A673 (cell line): ENCODE results near the gene RUFY2. TPM values are rescaled to one million over a fixed set of nuclear protein-coding genes. Genes with fewer than 3 reads are reported as not detected.
A peak's percentile ranks its signal among the peaks of the same experiment; 100 is the strongest.

Source experiments
- BruUV-seq: library from RNA; stranded (reverse); fragments of 400-500 nt; replicated peaks from 2 replicates; lab custom pipeline; 2021; lab: Mats Ljungman, UMichigan
- CTCF ChIA-PET: fragments of 300-600 bp; sonication (Branson Sonifier 250); formaldehyde crosslinking; loops from one replicate; lab custom pipeline; 2022; ENCODE audit warnings: antibody characterized with exemption; lab: Charles Lee
- POLR2A ChIA-PET: fragments of 300-600 bp; sonication (Branson Sonifier 250); formaldehyde crosslinking; loops from one replicate; lab custom pipeline; 2022; ENCODE audit warnings: antibody characterized with exemption; ENCODE audit not compliant: low non-redundant PET; lab: Charles Lee
- DNase-seq: peaks from one replicate; pipeline ENCODE4 v3.0.0-alpha.2; 2015; ENCODE audit warnings: low spot score
- H3K27ac ChIP-seq: fragments of 200-600 bp; sonication (generic); 2 replicates; pipeline ENCODE4 v1.5.1; 2016; ENCODE audit warnings: mixed run types, low read depth, mild to moderate bottlenecking, mixed read lengths, antibody characterized with exemption, low read length; ENCODE audit not compliant: poor library complexity, severe bottlenecking
- H3K27me3 ChIP-seq: fragments of 200-600 bp; sonication (generic); replicated peaks from 2 replicates; pipeline ENCODE4 v1.6.1; 2017; ENCODE audit warnings: mixed run types, low read depth, mild to moderate bottlenecking, mixed read lengths, antibody characterized with exemption, low read length; ENCODE audit not compliant: insufficient read depth, poor library complexity
- H3K36me3 ChIP-seq: fragments of 200-600 bp; sonication (generic); 2 replicates; pipeline ENCODE4 v1.6.1; 2016; ENCODE audit warnings: mixed run types, mild to moderate bottlenecking, mixed read lengths, antibody characterized with exemption, low read length; ENCODE audit not compliant: insufficient read depth, poor library complexity, severe bottlenecking
- H3K4me1 ChIP-seq: fragments of 200-600 bp; sonication (generic); 2 replicates; pipeline ENCODE4 v1.6.1; 2017; ENCODE audit warnings: mixed run types, mild to moderate bottlenecking, mixed read lengths, antibody characterized with exemption, low read length; ENCODE audit not compliant: insufficient read depth, poor library complexity, severe bottlenecking
- H3K4me3 ChIP-seq: fragments of 200-600 bp; sonication (generic); 2 replicates; pipeline ENCODE4 v1.5.1; 2016; ENCODE audit warnings: low read depth, mixed run types, mild to moderate bottlenecking, mixed read lengths, low read length; ENCODE audit not compliant: poor library complexity, severe bottlenecking
- H3K9me3 ChIP-seq: fragments of 200-600 bp; sonication (generic); 2 replicates; pipeline ENCODE4 v1.6.1; 2016; ENCODE audit warnings: mixed run types, low read depth, mild to moderate bottlenecking, mixed read lengths, antibody characterized with exemption, low read length; ENCODE audit not compliant: poor library complexity, severe bottlenecking
- EZH2 ChIP-seq: fragments of 200-600 bp; sonication (generic); IDR thresholded peaks from 2 replicates; pipeline ENCODE4 v1.6.1; 2017; ENCODE audit warnings: borderline replicate concordance, low read depth, mild to moderate bottlenecking, mixed read lengths, antibody characterized with exemption, low read length; ENCODE audit not compliant: poor library complexity, severe bottlenecking
- intact Hi-C: fragments of 100-400 bp; cut with micrococcal nuclease; formaldehyde crosslinking; loops from one replicate; pipeline ENCODE4 v1.10.0; 2022; ENCODE audit not compliant: unreplicated experiment
- total RNA-seq: library from RNA; stranded (reverse); gene quantifications from 2 replicates; pipeline ENCODE4 v1.2.3, GENCODE V29; 2021
- TF ChIP-seq, protein P1 (sequence below): fragments of 300-800, 200-600 bp; sonication (generic); conservative IDR thresholded peaks from 2 replicates; pipeline ENCODE4 v1.5.1; 2017; ENCODE audit warnings: low read depth, mild to moderate bottlenecking, antibody characterized with exemption, low read length, moderate library complexity, mixed read lengths

RUFY2 gene
- total RNA-seq, 1 experiment from 2014 or later: 25.8 TPM

DNA sequence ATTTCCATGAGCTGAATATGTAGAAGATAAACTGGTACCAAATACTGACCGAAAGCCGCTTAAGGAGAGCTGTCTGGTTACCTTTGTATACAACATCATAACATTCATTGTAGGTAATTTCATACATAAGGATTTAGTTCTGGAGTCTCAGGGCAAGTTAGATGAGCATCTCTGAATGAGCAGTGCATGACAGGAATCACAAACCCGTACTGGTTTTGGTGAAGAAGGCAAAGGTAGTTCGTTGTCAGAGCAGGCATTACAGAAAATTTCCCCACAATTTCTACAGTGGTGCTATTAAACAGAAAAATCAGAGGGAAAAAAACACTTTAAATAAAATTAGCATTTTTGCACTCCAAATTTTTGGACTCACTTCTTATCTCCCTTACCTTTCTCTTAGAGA is 61.5 kb downstream of the RUFY2 start:
- Histone ChIP-seq H3K4me1 (no peaks in the 10 kb centered on the region), H3K9me3 (no peaks in the 10 kb centered on the region), H3K4me3 (no peak overlapping the region), H3K27me3 (no peaks in the 10 kb centered on the region), H3K27ac (peak overlapping the region; percentile 46), H3K36me3 (peaks cover 61% of the 10 kb centered on the region)
- POLR2A ChIA-PET: interaction anchor here (0.7 kb wide), 1 partner anchor 12 kb away, joined by 3 read pairs; no protein-coding TSS in a partner anchor
- CTCF ChIA-PET: no interaction called here
- no TSS peak for BruUV-seq
- intact Hi-C loops: loop anchor here (5.0 kb wide), 1 partner anchor 133 kb away; no protein-coding TSS in a partner anchor
- DNase-seq: no peak
- TF ChIP-seq, protein P1, sequence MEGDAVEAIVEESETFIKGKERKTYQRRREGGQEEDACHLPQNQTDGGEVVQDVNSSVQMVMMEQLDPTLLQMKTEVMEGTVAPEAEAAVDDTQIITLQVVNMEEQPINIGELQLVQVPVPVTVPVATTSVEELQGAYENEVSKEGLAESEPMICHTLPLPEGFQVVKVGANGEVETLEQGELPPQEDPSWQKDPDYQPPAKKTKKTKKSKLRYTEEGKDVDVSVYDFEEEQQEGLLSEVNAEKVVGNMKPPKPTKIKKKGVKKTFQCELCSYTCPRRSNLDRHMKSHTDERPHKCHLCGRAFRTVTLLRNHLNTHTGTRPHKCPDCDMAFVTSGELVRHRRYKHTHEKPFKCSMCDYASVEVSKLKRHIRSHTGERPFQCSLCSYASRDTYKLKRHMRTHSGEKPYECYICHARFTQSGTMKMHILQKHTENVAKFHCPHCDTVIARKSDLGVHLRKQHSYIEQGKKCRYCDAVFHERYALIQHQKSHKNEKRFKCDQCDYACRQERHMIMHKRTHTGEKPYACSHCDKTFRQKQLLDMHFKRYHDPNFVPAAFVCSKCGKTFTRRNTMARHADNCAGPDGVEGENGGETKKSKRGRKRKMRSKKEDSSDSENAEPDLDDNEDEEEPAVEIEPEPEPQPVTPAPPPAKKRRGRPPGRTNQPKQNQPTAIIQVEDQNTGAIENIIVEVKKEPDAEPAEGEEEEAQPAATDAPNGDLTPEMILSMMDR: no peak

DNA sequence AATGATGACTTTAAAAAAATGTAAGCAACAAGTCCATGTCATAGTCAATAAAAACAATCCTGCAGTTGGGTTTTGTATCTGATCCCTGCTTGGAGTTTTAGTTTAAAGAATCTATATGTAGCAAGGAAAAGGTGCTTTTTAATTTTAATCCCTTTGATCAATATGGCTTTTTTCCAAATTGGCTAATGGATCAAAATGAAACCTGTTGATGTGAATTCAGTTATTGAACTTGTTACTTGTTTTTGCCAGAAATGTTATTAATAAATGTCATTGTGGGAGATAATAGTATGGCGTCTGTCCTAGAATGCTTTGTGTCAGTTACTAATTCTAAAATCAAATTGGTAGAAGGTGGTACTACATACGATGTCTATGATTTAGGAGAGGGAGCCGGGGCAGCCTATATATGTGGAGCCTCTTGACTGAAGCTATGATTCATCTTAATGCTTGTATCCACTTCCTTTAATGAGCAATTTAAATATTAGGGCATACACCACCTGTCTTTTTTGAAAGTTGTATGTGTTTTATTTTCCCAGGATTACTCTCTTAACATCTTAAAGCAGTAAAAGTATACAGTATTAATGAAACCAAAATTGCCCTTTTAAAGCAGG is 64.1 kb downstream of the RUFY2 start:
- Histone ChIP-seq H3K9me3 (no peaks in the 10 kb centered on the region), H3K4me1 (no peaks in the 10 kb centered on the region), H3K36me3 (peaks cover 87% of the 10 kb centered on the region), H3K4me3 (no peak overlapping the region), H3K27me3 (no peaks in the 10 kb centered on the region), H3K27ac (no peak overlapping the region)
- TF ChIP-seq, protein P1: no peak
- no peak for TF ChIP-seq EZH2
- no TSS peak for BruUV-seq
- DNase-seq: no peak
- intact Hi-C loops: no loop called here
- POLR2A ChIA-PET: no interaction called here
- CTCF ChIA-PET: no interaction called here

DNA sequence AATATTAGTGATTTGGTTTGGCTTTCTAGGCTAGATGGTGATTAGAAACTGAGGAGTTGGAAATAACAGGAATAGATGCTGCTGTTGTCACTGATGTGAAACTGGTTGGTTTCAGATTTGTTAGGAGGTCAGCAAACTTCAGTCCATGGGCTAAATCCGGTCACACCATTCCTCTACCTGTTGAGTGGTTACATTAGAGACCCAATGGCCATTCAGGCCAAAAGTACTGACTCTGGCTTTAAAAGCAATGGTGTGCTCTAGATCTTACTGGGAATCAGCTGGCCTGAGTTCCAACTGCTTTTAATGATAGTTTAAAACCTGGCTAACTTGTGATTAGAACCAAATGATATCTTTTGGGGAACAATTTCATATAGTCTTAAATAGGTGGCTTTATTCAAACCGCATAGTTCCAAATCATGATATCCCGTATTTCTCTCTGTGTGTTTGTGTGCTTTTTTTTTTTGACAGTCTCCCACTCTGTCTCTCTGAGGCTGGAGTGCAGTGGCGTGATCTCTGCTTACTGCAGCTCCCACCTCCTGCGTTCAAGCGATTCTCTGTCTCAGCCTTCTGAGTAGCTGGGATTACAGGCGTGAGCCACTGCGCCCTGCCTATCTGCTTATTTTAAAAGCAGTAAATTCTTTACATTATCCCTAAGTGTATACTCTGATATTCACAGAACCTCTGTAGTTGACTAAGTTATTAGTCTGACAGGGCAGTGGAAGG is 66.6 kb downstream of the RUFY2 start:
- CTCF ChIA-PET: no interaction called here
- POLR2A ChIA-PET: no interaction called here

More for the DNA sequence above, 66.6 kb downstream of the RUFY2 start:
- Histone ChIP-seq H3K36me3 (peaks cover 100% of the 10 kb centered on the region), H3K27me3 (no peaks in the 10 kb centered on the region), H3K4me3 (no peak overlapping the region), H3K4me1 (peaks cover 18% of the 10 kb centered on the region), H3K9me3 (no peaks in the 10 kb centered on the region), H3K27ac (peak overlapping the region; percentile 7)
- TF ChIP-seq, protein P1: no peak
- no peak for TF ChIP-seq EZH2
- DNase-seq: no peak
- intact Hi-C loops: no loop called here
- no TSS peak for BruUV-seq
